ENCODE results near the gene LARP1B.
"Not testable (repeated sequence)": the region's sequence is repeated elsewhere in the genome, so short reads cannot be mapped to it uniquely, and the experiment has no call there.

The LARP1B gene

DNA sequence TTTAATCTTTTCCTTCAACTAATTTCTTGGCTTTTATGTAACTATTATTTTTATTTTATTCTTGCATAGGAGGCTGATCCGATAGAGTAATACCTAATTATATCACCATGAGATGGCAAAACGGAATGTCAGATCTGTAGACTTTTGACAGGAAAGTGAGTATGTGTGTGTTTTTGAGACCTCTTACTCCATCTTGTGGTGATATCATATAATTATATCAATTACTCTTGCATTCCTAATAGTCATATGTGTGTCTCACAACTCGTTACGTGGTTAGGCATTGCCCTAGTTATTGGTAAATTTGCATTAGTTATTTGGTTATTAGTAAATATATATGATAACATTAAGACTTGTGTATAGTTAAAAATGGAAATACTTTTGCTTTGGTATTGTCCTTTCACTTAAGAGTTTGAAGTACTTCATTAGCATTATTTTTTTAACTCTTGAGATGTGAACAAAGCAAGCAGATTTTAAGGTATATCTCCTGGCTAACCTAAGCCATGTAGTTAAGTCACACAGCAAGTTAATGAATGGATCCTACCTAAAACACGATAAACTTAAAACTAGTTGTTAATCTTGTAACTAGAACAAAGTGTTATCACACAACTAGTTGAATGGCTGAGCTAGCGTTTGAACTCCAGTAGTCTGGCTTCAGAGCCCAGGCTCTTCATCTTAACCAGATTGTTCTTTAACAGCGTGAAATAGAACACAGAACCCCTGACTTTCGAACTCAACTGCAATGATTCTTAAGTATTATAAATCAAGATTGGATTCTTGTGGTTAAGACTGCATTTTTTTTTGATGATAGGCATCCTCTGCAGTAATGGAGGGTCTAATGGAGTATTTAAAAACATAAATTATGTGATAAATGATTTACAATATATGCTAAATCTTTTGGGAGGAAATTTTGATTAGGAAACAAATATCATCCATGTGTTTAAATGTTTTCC lies 159.4 kb downstream of the LARP1B start:
- in situ Hi-C loops (cut with MboI; ENCODE audit: low sequenced_read_pairs), result no loop called here

DNA sequence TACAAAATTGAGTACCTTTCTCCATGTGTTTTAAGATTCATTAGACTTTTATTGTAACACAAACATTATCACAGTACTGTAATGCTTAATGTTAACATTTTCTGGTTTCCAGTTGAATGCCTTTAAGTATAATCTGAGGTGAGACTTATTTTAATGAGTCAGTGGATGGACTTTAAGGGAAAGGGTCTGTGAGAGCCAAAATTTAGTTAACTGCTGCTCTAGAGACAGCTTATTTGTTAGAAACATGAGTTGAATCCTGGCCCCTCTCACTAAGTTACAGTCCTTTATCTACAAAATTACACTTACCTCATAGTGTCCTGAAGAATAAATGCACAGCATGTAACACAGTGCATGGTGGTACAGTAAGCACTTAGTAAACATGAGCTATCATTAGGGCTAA lies 160.5 kb downstream of the LARP1B start:
- in situ Hi-C loops (cut with MboI; ENCODE audit: low sequenced_read_pairs), result no loop called here

DNA sequence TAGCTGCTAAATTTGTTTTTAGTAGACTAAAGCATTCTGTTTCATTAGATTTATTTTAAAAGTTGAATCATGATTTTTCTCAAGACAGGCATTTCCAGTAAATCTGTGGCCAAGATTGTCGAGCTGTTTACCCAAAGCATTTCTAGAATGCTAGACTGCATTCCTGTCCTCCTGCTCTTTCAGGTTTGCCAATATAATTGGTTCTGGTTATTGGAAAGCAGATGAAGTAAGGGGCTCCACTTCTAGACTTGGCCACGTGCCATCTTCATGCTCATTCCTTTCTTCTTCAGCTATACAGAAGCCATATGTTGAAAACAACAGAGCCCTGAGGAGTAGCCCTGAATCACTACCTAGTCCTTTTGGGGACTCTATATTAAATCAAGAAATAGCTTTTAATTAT lies 164.0 kb downstream of the LARP1B start:
- in situ Hi-C loops (cut with MboI; ENCODE audit: low sequenced_read_pairs), result no loop called here

DNA sequence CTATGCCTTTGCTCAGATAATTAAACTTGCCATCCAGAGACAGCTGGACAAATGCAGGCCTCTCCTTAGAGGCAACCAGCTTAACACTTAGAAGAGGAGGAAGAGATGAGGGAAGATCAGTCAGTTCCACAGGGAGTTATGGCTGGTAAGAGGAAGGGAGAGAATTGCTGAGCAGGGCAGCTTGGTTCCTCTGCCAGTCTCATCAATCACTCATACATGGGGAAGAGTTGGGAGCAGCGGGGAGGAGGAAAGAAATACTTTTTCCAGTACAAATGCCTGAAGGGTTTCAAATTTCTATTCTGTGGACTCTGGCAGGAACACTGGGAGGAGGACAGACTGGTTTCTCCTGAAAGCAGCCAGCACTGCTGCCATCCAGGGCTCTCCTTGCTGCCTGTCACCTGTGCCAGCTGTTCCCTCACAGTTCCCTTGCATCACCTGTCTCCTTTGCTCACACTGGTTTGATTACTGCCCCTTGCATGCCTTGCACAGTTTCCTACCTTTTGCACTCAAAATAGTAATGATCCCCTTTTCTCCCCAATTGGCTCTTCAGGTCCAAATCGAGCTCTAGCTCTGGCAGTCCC lies 167.0 kb downstream of the LARP1B start:
- in situ Hi-C loops (cut with MboI; ENCODE audit: low sequenced_read_pairs), result no loop called here

DNA sequence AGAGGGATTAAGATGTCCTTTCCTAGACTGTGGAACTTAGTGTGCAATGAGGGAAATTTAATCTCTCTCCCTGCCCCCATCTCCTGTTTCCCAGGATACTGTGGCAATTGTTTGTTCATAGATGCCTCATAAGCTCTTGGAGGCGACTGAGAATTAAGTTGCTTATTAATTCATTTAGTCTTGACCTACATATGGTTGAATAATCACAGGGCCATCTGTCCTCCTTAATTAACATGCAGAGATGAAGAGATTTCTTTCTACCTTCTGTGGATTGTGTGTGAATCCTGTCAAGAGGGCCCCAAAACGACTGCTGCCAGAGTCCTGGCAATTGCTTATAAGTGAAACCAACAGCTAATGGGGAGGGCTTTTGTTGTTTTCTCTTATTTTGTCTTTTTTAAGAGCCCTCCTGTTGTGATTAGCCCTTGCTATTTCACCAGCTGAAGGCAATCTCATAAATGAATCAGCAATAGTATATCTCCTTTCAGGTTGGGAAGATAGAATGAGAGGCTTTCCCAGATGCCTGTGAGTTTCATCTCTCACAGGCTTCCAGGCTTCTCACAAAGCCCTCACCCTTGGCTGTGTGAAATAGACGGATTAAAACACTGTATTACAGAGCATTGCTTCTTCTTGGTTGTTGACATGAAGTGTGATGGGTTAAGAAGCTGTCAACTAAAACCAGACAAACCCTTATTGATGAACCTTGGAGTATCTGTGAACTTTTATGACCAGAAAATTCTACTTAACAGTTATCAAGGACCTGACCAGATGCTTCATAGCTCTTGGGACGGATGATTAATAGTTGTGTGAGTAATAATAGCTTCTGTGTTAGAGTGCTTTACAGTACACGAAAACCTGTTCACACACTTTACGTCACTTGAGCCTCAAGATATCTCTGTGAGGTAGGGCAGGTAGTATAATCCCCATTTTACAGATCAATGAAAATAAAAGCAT lies 168.0 kb downstream of the LARP1B start:
- in situ Hi-C loops (cut with MboI; ENCODE audit: low sequenced_read_pairs), result no loop called here

DNA sequence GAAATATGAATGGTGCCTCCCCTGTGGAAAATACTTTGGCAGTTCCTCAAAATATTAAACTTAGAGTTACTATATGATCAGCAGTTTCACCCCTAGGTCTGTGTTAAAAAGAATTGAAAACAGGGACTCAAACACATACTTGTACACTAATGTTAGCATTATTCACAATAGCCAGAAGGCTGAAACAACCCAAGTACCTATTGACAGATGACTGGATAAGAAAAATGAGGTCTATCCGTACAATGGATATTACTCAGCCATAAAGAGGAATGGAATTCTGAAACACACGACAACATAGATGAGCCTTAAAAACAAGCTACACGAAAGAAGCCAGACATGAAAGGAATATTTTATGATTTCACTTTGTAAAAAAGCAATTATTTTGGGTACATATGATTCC lies 171.6 kb downstream of the LARP1B start:
- in situ Hi-C loops (cut with MboI; ENCODE audit: low sequenced_read_pairs), result no loop called here

DNA sequence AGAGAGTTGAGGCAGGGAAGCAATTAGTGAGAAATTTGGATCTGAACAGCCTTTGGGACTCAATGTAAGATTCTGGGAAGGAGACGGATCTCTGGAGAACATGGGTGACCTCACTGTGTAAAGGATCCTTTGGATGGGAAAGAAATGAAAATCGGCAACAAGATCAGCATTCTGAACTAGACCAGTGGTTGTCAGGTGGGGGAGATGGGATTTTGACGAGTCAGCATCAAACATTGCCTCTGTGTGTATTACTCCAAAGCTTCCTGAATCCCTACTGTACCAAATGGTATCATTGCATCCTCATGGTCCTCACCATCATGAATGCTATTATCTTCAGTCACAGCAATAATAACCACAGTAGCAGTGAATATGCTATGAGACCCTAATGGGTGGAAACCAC lies 173.7 kb downstream of the LARP1B start:
- in situ Hi-C loops (cut with MboI; ENCODE audit: low sequenced_read_pairs), result no loop called here

DNA sequence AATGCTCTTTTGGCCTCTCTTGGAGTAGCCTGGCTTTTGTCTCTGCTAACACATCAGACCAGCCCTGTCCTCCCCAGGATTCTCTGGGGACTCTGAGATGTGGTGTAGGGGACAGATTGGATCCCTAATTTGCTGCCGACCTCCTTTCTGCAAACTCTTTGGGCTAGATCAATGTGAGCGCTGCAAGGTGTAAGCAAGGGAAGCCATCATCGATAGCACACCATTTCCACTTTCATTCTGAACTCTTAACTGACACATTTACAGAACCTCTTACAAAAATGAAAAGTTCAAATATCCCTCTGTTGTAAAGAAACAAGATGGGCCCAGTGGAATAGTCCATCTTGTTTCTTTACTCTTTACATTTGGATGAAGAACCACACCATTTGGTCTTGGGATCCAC lies 179.9 kb downstream of the LARP1B start:
- in situ Hi-C loops (cut with MboI; ENCODE audit: low sequenced_read_pairs), result no loop called here

DNA sequence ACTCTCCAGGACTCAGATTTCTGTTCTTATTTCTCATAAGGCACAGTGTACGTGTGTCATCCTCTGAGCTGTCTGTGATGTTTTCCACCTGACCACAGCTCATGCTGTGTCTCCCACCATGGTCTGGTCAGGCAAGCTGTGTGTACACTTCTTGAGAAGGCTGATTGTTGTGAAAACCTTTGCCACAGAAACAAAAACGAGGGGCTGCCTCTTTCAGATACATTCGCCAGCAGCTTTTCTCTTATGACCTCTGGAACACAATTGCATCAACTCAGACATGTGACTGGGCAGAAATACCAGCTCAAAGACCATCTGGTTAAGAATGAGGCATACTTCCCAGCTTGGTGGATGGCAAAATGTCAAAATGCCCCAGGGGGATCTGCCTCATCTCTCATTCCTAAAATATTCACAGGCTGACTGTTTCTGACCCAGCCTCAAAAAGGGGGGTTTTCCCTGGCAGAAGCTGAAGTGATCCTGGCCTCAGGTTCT lies 180.4 kb downstream of the LARP1B start:
- in situ Hi-C loops (cut with MboI; ENCODE audit: low sequenced_read_pairs), result no loop called here

DNA sequence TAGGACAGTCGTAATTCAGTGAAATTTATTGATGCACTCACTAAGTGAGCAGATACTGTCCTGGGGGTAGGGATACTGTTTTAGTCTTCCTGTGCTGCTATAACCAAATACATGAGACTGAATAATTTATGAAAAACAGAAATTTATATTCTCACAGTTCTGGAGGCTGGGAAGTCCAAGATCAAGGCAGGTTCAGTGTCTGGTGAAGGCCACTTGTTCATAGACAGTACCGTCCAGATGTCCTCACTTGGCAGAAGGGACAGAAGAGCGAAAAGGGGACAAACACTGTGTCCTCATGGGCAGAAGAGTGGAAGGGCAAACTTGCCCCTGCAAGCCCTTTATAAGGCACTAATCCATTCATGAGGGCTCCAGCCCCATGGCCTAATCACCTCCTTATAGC lies 180.9 kb downstream of the LARP1B start:
- in situ Hi-C loops (cut with MboI; ENCODE audit: low sequenced_read_pairs), result no loop called here

DNA sequence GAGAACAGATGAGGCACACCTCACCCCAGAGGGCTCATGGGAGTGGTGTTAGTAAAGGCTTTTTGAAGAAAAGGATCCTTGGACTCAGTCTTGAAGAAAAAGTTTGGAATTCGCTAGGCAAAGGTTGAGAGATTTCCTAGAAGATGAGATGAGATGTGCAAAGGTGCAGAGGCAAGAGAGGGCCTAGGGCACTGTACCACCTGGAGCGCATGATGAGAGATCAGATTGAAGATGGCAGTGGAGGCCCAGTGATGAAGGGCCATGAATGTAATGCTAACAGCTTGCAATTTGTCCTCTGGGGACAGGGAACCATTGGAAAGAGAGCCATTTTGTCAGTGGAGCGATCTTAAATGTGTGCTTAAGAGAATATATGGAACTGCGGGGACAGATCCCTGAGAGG lies 181.5 kb downstream of the LARP1B start:
- in situ Hi-C loops (cut with MboI; ENCODE audit: low sequenced_read_pairs), result no loop called here

DNA sequence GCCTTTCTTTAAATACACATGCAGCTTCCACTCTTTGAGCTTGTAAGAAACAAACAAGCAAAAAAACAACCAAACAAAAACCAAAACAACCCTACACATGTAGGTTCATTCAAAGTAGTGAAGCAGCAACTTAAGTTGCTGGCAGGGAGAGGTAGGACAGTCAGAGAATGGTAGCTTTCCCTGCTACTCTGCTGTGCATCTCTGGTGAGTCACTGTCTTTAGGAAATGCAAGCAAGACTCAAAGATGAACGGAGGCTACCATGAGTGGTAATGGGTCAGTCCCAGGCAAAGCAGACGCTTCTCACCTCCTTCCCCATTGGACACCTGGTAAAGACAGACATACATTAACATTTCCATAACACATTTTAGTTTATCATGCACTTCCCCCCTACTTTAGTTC lies 183.3 kb downstream of the LARP1B start:
- in situ Hi-C loops (cut with MboI; ENCODE audit: low sequenced_read_pairs), result no loop called here

DNA sequence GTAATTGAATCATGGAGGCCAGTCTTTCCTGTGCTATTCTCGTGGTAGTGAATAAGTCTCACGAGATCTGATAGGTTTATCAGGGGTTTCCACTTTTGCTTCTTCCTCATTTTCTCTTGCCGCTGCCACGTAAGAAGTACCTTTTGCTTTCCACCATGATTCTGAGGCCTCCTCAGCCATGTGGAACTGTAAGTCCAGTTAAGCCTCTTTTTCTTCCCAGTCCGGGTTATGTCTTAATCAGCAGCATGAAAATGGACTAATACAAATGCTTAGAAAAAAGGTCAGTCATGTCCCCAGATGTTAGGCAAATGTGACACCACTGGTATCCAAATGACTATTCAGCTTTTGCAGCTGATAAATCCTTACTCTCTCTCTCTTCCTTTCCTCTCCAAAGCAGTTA lies 184.3 kb downstream of the LARP1B start:
- in situ Hi-C loops (cut with MboI; ENCODE audit: low sequenced_read_pairs), result not testable (repeated sequence)

DNA sequence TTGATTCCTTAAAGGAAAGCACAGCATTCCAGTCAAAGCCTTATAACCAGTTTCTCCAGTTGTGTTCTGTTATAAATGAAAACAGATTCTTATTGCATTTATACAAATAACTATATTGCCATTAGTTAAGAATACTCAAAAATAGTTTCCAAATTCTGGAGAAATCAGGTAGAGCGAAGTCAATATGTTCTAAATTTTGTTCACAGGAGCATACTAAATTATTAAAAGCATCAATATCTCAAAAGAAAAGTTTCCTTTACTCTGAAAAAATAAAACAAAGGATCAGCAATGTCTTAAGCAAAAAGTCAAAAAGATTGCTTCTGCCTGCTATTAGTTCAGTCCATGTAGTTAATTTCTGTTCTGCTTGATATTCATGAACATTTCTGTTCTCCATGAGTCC lies 186.8 kb downstream of the LARP1B start:
- in situ Hi-C loops (cut with MboI; ENCODE audit: low sequenced_read_pairs), result no loop called here

DNA sequence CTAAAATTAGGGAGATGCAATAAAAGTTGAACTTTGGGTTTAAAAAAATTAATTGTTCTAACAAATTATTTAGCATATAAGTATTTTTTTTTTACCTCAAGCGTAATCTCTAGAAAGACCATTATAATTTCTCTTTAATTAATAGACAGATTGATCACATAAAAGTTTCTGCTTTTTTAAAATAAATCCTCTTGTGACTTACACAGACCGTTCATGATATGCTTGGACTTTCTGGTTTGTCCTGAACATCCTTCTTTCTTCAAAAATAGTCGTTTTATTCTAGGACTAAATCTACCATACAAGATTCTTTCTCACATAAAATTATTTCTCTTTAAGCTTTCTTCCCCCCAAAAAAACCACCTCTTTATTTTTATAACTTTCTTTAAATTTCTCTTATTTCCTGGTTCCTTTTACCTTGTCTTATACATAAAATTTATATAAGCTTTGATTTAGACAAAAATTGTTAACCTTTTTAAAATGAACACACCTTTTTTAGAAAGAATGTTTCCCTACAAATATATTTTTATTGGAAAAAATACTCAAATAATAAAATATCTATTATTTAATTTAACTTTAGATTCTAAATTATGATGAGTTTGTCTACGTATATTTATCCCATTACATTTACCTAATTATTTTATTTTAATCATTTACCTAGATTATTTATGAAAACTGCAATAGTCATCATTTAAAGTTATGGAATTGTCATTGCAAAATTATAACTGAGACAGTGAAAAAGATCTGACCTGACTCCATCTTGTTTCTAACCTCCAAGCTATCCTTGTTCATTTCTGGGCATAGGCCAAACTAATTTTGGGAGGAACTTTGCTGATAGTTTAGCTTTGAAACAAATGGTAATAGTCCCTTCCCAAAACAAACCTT lies 188.9 kb downstream of the LARP1B start:
- in situ Hi-C loops (cut with MboI; ENCODE audit: low sequenced_read_pairs), result no loop called here

DNA sequence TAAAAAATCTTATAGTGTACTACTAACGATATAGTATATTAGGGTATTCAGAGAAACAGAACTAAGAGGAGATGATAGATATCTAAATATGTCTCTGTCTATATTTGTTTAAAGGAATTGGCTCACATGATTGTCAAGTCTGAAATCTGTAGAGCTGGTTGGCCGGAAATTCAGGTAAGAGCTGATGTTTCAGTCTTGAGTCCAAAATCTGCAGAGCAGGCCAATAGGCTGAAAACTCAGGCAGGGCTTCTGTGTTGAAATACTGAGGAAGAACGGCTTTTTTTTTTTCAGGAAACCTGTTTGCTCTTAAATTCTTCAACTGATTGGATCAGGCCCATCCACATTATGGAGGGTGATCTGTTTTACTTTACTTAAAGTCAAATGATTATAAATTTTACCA lies 194.8 kb downstream of the LARP1B start:
- in situ Hi-C loops (cut with MboI; ENCODE audit: low sequenced_read_pairs), result no loop called here

DNA sequence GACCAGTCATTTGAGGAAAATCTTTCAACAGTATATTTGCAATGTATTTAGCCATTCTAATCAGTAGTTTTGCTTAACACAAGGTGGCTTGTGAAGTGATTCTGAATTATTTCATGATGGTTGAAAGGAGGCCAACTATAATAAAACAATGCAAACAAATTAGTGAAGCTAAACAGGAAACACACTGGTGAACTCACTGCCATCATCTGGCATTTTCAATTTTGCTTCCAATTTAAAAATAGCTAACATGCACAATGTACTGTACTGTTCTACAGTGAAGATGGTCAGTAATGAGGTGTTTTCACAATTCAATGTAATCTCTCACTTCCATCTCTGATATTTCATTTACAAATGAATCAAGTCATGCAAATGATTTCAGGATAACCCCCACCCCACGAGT lies 195.4 kb downstream of the LARP1B start:
- in situ Hi-C loops (cut with MboI; ENCODE audit: low sequenced_read_pairs), result no loop called here

DNA sequence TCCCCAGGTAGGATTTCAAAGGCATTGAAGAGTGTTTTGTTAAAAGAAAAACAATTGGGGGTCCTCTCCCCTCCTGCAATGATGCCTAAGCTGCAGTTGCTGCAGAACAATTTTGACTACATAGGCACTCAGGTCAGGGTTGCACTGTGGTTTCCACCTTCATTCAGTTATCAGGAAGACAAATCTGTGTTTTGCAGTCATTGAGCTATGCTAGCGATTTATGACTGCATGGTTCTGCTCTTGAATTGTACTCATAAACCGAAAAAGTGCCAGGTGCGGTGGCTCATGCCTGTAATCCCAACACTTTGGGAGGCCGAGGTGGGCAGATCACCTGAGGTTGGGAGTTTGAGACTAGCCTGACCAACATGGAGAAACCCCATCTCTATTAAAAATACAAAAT lies 197.1 kb downstream of the LARP1B start:
- in situ Hi-C loops (cut with MboI; ENCODE audit: low sequenced_read_pairs), result not testable (repeated sequence)

DNA sequence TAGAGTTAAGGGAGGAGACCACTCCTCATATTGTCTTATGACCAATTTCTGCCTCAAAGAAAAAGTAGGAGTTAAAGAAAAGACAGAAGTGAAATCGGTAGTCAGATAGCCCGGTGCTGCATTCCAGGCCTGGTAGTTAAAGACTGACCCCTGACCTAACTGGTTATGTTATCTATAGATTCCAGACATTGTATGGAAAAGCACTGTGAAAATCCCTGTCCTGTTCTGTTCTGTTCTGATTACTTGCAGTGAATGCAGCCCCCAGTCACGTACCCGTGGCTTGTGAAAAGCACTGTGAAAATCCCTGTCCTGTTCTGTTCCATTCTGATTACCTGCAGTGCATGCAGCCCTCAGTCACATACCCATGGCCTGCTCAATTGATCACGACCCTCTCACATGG lies 198.8 kb downstream of the LARP1B start:
- in situ Hi-C loops (cut with MboI; ENCODE audit: low sequenced_read_pairs), result not testable (repeated sequence)

Measured in hTERT RPE-1 (cell line).